HG03558 (cell line): ENCODE data around the gene AK8.

Source experiments
- ATAC-seq: cut with Tn5 transposase; IDR thresholded peaks from one replicate; pipeline ENCODE4 v1.9.1; 2021; ENCODE audit warnings: moderate number of reproducible peaks; ENCODE audit not compliant: unreplicated experiment; ENCODE audit errors: extremely low read depth

The AK8 gene

GRCh38 chr9:132690696-132691095 is 187.4 kb downstream of the AK8 start:
- ATAC-seq = no peak

GRCh38 chr9:132683873-132684272 is 194.2 kb downstream of the AK8 start:
- ATAC-seq = no peak

- ATAC-seq = no peak
Measured at GRCh38 chr9:132681561-132681960, 196.5 kb downstream of the AK8 start.

- ATAC-seq = no peak
Measured at GRCh38 chr9:132679946-132680625, 198.0 kb downstream of the AK8 start.

- no peak for ATAC-seq
Measured at GRCh38 chr9:132677976-132678375, 200.1 kb downstream of the AK8 start.
